Spleen (tissue), 7 donors: ENCODE results near the gene KIFC3.

Source experiments
- CTCF ChIP-seq, 11 experiments: fragments of 200-600 bp in 7 of 11; fragments of 450-650 bp in 4 of 11; sonication (generic) in 4 of 11; IDR thresholded peaks in 8 of 11; conservative IDR thresholded peaks in 3 of 11; 1 replicate in 7 of 11; 2 replicates in 4 of 11; pipeline versions ENCODE4 v1.4.0 to v1.8.0; 2016 to 2021; ENCODE audit warnings: antibody characterized with exemption in 11 of 11, inconsistent platforms in 4 of 11, mild to moderate bottlenecking in 1 of 11
- POLR2A ChIP-seq, 3 donors: fragments of 450-650 bp; IDR thresholded peaks; one replicate each; pipeline ENCODE4 v1.5.1; 2017; ENCODE audit warnings: antibody characterized with exemption in 3 of 3, mild to moderate bottlenecking in 1 of 3
- donor health status: DM: no; HTN: no; CAD: no; lungs with moderate emphysema.
- donor health status: DM: no; HTN: no; CAD: no.
- donor health status: DM: no; HTN: no; CAD: no.

GRCh38 chr16:57739756-57740422 is 62.4 kb downstream of the KIFC3 start:
- TF ChIP-seq CTCF (IDR thresholded peaks at IDR 0.05 in 8 of 11, conservative IDR thresholded peaks at IDR 0.05 in 3 of 11) (no peak), POLR2A (IDR thresholded peaks at IDR 0.05) (no peak)
